ENCODE measurements around the gene LST1. TPM values are rescaled to one million over a fixed set of nuclear protein-coding genes. Genes with fewer than 3 reads are reported as not detected.
A peak's percentile ranks its signal among the peaks of the same experiment; 100 is the strongest.
"Not testable (repeated sequence)": the region's sequence is repeated elsewhere in the genome, so short reads cannot be mapped to it uniquely, and the experiment has no call there.

LST1 gene
- total RNA-seq, 1 experiment from 2014 or later, result not detected

DNA sequence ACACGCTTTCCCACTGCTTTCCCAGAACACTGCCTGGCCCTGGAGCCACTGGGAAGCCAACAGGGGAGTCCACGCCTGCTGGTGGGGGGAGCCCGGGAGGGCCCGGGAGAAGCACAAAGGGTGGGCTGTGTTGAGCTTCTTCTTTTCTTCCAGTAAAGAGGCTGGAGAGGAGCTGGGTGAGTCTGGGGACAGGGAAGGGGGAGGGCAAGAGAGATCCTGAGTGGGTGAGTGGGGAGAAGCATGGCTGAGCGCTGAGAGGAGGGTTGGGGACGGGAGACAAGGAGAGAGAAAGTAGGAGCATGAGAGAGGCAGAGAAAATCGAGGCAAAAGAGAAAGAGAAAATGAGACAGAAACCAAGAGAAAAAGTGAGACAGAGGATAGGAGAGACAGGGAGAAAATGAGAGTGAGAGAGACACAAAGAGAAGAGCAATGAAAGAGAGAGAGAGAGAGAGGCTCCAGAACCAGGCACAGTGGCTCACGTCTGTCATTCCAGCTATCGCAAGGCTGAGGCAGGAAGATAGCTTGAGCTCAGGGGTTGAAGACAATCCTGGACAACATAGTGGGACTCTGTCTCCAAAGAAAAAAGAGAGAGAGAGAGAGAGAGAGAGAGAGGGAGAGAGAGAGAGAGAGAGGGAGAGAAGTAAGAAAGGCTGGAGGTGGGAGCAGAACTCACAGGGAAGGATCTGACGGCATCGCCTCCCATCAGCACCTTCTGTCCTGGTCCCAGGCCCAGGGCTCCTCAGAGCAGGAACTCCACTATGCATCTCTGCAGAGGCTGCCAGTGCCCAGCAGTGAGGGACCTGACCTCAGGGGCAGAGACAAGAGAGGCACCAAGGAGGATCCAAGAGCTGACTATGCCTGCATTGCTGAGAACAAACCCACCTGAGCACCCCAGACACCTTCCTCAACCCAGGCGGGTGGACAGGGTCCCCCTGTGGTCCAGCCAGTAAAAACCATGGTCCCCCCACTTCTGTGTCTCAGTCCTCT lies 2.0 kb downstream of the LST1 start:
- no peak overlapping the region for H3K4me2 ChIP-seq (ENCODE audit: low read length)
- CTCF ChIA-PET, result no interaction called here
- H3K79me2 ChIP-seq (ENCODE audit: low read length), result no peaks in the 10 kb centered on the region
- H3K9me2 ChIP-seq (replicated peaks; ENCODE audit: low read length), result no peaks in the 10 kb centered on the region
- TF ChIP-seq EZH2phosphoT487 (IDR thresholded peaks at IDR 0.05; ENCODE audit: borderline replicate concordance, low read length), result no peak
- TF ChIP-seq CTCF (conservative IDR thresholded peaks at IDR 0.05; ENCODE audit: low read depth, low read length), result no peak
- TF ChIP-seq EZH2 (IDR thresholded peaks at IDR 0.05; ENCODE audit: low read length, unreplicated experiment), result no peak
- H3K4me1 ChIP-seq (ENCODE audit: insufficient read depth, low read length), result no peaks in the 10 kb centered on the region
- H3K9ac ChIP-seq (ENCODE audit: low read length), result no peak overlapping the region
- intact Hi-C loops (cut with micrococcal nuclease), result no loop called here
- ATAC-seq (no peak), DNase-seq (no peak)
- H4K20me1 ChIP-seq (ENCODE audit: low read length), result no peaks in the 10 kb centered on the region
- no peak overlapping the region for H3K4me3 ChIP-seq (ENCODE audit: low read length)
- H3K27ac ChIP-seq (ENCODE audit: low read length), result no peak overlapping the region
- no peaks in the 10 kb centered on the region for H3K9me3 ChIP-seq (ENCODE audit: low read length)
- no peak overlapping the region for H2AFZ ChIP-seq (ENCODE audit: low read length)
- no peaks in the 10 kb centered on the region for H3K36me3 ChIP-seq (ENCODE audit: low read depth, low read length)
- POLR2A ChIA-PET (ENCODE audit: unreplicated experiment), result no interaction called here
- H3K27me3 ChIP-seq (ENCODE audit: low read length), result no peaks in the 10 kb centered on the region
- H3F3A ChIP-seq (ENCODE audit: low read length, unreplicated experiment), result no peaks in the 10 kb centered on the region
- no TSS peak for BruUV-seq (replicated peaks)

GRCh38 chr6:31588871-31589650 lies 3.0 kb downstream of the LST1 start:
- Histone ChIP-seq H3K27ac (ENCODE audit: low read length) (no peak overlapping the region), H3K9ac (ENCODE audit: low read length) (no peak overlapping the region), H3F3A (ENCODE audit: low read length, unreplicated experiment) (no peaks in the 10 kb centered on the region), H3K4me3 (ENCODE audit: low read length) (no peak overlapping the region), H3K9me3 (ENCODE audit: low read length) (no peaks in the 10 kb centered on the region), H3K4me2 (ENCODE audit: low read length) (no peak overlapping the region), H3K9me2 (replicated peaks; ENCODE audit: low read length) (no peaks in the 10 kb centered on the region), H3K79me2 (ENCODE audit: low read length) (no peaks in the 10 kb centered on the region), H3K36me3 (ENCODE audit: low read depth, low read length) (no peaks in the 10 kb centered on the region), H3K27me3 (ENCODE audit: low read length) (no peaks in the 10 kb centered on the region), H3K4me1 (ENCODE audit: insufficient read depth, low read length) (no peaks in the 10 kb centered on the region), H2AFZ (ENCODE audit: low read length) (no peak overlapping the region), H4K20me1 (ENCODE audit: low read length) (no peaks in the 10 kb centered on the region)
- ChIA-PET CTCF (no interaction called here), POLR2A (ENCODE audit: unreplicated experiment) (no interaction called here)
- intact Hi-C loops (cut with micrococcal nuclease), result no loop called here
- peak; percentile 7 for DNase-seq
- no peak for ATAC-seq
- TF ChIP-seq CTCF (conservative IDR thresholded peaks at IDR 0.05; ENCODE audit: low read depth, low read length) (no peak), EZH2phosphoT487 (IDR thresholded peaks at IDR 0.05; ENCODE audit: borderline replicate concordance, low read length) (no peak), EZH2 (IDR thresholded peaks at IDR 0.05; ENCODE audit: low read length, unreplicated experiment) (no peak)
- BruUV-seq (replicated peaks), result no TSS peak

DNA sequence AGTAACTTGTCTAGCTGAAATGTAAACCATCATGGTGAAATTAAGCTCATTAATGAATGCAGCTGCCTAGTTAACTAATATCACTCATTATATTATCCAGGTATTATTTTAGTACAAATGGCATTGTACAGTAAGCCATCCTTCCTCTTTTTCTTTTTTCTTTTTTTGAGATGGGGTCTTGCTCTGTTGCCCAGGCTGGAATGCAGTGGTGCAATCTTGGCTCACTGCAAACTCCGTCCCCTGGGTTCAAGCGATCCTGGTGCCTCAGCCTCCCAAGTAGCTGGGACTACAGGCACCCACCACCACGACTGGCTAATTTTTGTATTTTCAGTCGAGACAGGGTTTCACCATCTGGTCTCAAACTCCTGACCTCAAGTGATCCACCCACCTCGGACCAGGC lies 4.6 kb downstream of the LST1 start:
- H3K36me3 ChIP-seq (ENCODE audit: low read depth, low read length); BruUV-seq (replicated peaks); POLR2A ChIA-PET (ENCODE audit: unreplicated experiment); H3K4me3 ChIP-seq (ENCODE audit: low read length); H2AFZ ChIP-seq (ENCODE audit: low read length); H4K20me1 ChIP-seq (ENCODE audit: low read length); H3K9me2 ChIP-seq (replicated peaks; ENCODE audit: low read length); H3K79me2 ChIP-seq (ENCODE audit: low read length); H3K9ac ChIP-seq (ENCODE audit: low read length); H3K4me2 ChIP-seq (ENCODE audit: low read length); H3K9me3 ChIP-seq (ENCODE audit: low read length); H3K27me3 ChIP-seq (ENCODE audit: low read length); H3K4me1 ChIP-seq (ENCODE audit: insufficient read depth, low read length); ATAC-seq; CTCF ChIA-PET; H3F3A ChIP-seq (ENCODE audit: low read length, unreplicated experiment); intact Hi-C loops (cut with micrococcal nuclease); DNase-seq; H3K27ac ChIP-seq (ENCODE audit: low read length): not testable (repeated sequence)

Data from PC-3 (cell line).